Hepatocyte (in vitro differentiated cells): ENCODE measurements around the gene EYS.

Experiments
- EZH2 ChIP-seq: fragments of 200-600 bp; sonication (generic); IDR thresholded peaks from 2 replicates; pipeline ENCODE4 v1.6.1; 2016; ENCODE audit warnings: antibody characterized with exemption, mild to moderate bottlenecking, borderline replicate concordance
- TF ChIP-seq, protein P1 (sequence below): fragments of 200-600 bp; sonication (generic); IDR thresholded peaks from 2 replicates; pipeline ENCODE4 v1.5.1; 2016; ENCODE audit warnings: antibody characterized with exemption, mild to moderate bottlenecking; ENCODE audit not compliant: poor library complexity

DNA sequence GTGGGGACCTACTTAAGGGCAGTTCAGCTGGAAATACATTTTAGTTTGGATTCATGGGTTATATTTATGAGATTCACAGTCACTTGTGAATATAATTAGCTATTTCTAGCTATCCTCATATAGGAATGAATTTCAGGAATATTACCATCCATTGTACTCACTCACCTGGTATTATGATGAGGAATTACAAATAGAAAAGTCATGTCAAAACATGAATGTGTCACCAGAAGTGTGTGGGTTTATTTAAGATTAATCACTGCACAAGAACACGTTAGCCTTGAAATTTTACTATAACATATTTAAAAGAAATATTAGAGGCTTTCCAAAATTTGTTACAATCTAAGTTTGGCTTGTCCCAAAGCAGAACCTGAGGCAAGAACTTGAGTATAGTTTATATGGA, 1560.9 kb downstream of the EYS start:
- TF ChIP-seq EZH2, result no peak
- TF ChIP-seq, protein P1, sequence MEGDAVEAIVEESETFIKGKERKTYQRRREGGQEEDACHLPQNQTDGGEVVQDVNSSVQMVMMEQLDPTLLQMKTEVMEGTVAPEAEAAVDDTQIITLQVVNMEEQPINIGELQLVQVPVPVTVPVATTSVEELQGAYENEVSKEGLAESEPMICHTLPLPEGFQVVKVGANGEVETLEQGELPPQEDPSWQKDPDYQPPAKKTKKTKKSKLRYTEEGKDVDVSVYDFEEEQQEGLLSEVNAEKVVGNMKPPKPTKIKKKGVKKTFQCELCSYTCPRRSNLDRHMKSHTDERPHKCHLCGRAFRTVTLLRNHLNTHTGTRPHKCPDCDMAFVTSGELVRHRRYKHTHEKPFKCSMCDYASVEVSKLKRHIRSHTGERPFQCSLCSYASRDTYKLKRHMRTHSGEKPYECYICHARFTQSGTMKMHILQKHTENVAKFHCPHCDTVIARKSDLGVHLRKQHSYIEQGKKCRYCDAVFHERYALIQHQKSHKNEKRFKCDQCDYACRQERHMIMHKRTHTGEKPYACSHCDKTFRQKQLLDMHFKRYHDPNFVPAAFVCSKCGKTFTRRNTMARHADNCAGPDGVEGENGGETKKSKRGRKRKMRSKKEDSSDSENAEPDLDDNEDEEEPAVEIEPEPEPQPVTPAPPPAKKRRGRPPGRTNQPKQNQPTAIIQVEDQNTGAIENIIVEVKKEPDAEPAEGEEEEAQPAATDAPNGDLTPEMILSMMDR, result no peak
